HepG2 (cell line): ENCODE data around the gene JADE2. TPM values are rescaled to one million over a fixed set of nuclear protein-coding genes. Genes with fewer than 3 reads are reported as not detected.

Experiments
- AKAP8 ChIP-seq: sonication (generic); formaldehyde crosslinking; IDR thresholded peaks from 2 replicates; pipeline ENCODE4 v1.5.1; 2020; ENCODE audit warnings: mild to moderate bottlenecking, missing genetic modification reagents
- ATRX ChIP-seq: sonication (generic); formaldehyde crosslinking; IDR thresholded peaks from 2 replicates; pipeline ENCODE4 v1.4.0; 2020; ENCODE audit warnings: missing genetic modification reagents, borderline replicate concordance
- ETV5 ChIP-seq: IDR thresholded peaks from 2 replicates; pipeline ENCODE4 v1.6.1; 2018; ENCODE audit warnings: missing biosample characterization, missing genetic modification reagents, inconsistent platforms, borderline replicate concordance
- EZH2 ChIP-seq: conservative IDR thresholded peaks from 2 replicates; pipeline ENCODE4 v1.6.1; 2012; ENCODE audit warnings: mild to moderate bottlenecking, low read depth, low read length, moderate library complexity
- FIP1L1 ChIP-seq: fragments of 200-400 bp; formaldehyde crosslinking; IDR thresholded peaks from 2 replicates; pipeline ENCODE4 v1.6.1; 2018; ENCODE audit warnings: low read depth, mild to moderate bottlenecking, low read length, moderate library complexity, borderline replicate concordance; ENCODE audit not compliant: insufficient read depth
- FLYWCH1 ChIP-seq: sonication (generic); formaldehyde crosslinking; IDR thresholded peaks from 2 replicates; pipeline ENCODE4 v1.8.1; 2023; ENCODE audit warnings: mild to moderate bottlenecking, missing genetic modification reagents
- HNRNPK ChIP-seq: fragments of 200-400 bp; formaldehyde crosslinking; IDR thresholded peaks from 2 replicates; pipeline ENCODE4 v1.6.1; 2018; ENCODE audit warnings: low read length, low read depth, moderate library complexity, mild to moderate bottlenecking; ENCODE audit not compliant: poor library complexity, severe bottlenecking
- MAFG ChIP-seq: sonication (generic); formaldehyde crosslinking; IDR thresholded peaks from 2 replicates; pipeline ENCODE4 v1.5.1; 2020; ENCODE audit warnings: mild to moderate bottlenecking, missing genetic modification reagents
- MEIS1 ChIP-seq: sonication (generic); formaldehyde crosslinking; IDR thresholded peaks from 2 replicates; pipeline ENCODE4 v1.9.0; 2021; ENCODE audit warnings: mild to moderate bottlenecking, missing genetic modification reagents, moderate library complexity, borderline replicate concordance
- MXD3 ChIP-seq: IDR thresholded peaks from 2 replicates; pipeline ENCODE4 v1.6.1; 2016; ENCODE audit warnings: mild to moderate bottlenecking, missing biosample characterization, missing genetic modification reagents
- NR1H2 ChIP-seq: sonication (generic); formaldehyde crosslinking; IDR thresholded peaks from 2 replicates; pipeline ENCODE4 v1.8.1; 2022; ENCODE audit warnings: low read depth, missing genetic modification reagents, borderline replicate concordance
- PHF5A ChIP-seq: IDR thresholded peaks from one replicate; pipeline ENCODE4 v1.6.1; 2018; ENCODE audit warnings: low read depth, missing genetic modification reagents; ENCODE audit not compliant: unreplicated experiment
- RCOR2 ChIP-seq: IDR thresholded peaks from 2 replicates; pipeline ENCODE4 v1.6.1; 2016; ENCODE audit warnings: missing biosample characterization, missing genetic modification reagents
- REXO4 ChIP-seq: sonication (generic); formaldehyde crosslinking; IDR thresholded peaks from 2 replicates; pipeline ENCODE4 v1.8.0; 2022; ENCODE audit warnings: missing genetic modification reagents, mild to moderate bottlenecking, borderline replicate concordance
- SP4 ChIP-seq: sonication (generic); formaldehyde crosslinking; IDR thresholded peaks from 2 replicates; pipeline ENCODE4 v1.8.1; 2023; ENCODE audit warnings: mild to moderate bottlenecking, missing genetic modification reagents
- SRSF4 ChIP-seq: fragments of 200-400 bp; formaldehyde crosslinking; IDR thresholded peaks from one replicate; pipeline ENCODE4 v1.6.1; 2018; ENCODE audit warnings: mild to moderate bottlenecking, low read depth, low read length, moderate library complexity; ENCODE audit not compliant: poor library complexity, severe bottlenecking
- THRA ChIP-seq: sonication (generic); formaldehyde crosslinking; IDR thresholded peaks from 2 replicates; pipeline ENCODE4 v1.4.0; 2020; ENCODE audit warnings: missing genetic modification reagents, borderline replicate concordance
- THYN1 ChIP-seq: sonication (generic); formaldehyde crosslinking; IDR thresholded peaks from 2 replicates; pipeline ENCODE4 v1.8.1; 2023; ENCODE audit warnings: low read depth, mild to moderate bottlenecking, moderate library complexity, missing genetic modification reagents, borderline replicate concordance
- ZFAT ChIP-seq: sonication (generic); formaldehyde crosslinking; conservative IDR thresholded peaks from 2 replicates; pipeline ENCODE4 v1.8.1; 2023; ENCODE audit warnings: missing genetic modification reagents, inconsistent platforms
- ZKSCAN1 ChIP-seq: fragments of 150-350 bp; IDR thresholded peaks from 2 replicates; pipeline ENCODE4 v1.6.1; 2014; ENCODE audit warnings: low read length
- ZNF597 ChIP-seq: sonication (generic); formaldehyde crosslinking; IDR thresholded peaks from 2 replicates; pipeline ENCODE4 v1.5.0; 2020; ENCODE audit warnings: missing genetic modification reagents
- ZNF740 ChIP-seq: sonication (generic); formaldehyde crosslinking; IDR thresholded peaks from 2 replicates; pipeline ENCODE4 v1.4.0; 2020; ENCODE audit warnings: missing genetic modification reagents
- ZNF775 ChIP-seq: sonication (generic); formaldehyde crosslinking; IDR thresholded peaks from 2 replicates; pipeline ENCODE4 v1.4.0; 2020; ENCODE audit warnings: missing genetic modification reagents, mild to moderate bottlenecking, moderate library complexity, borderline replicate concordance
- ZNF839 ChIP-seq: sonication (generic); formaldehyde crosslinking; IDR thresholded peaks from 2 replicates; pipeline ENCODE4 v1.4.0; 2020; ENCODE audit warnings: missing genetic modification reagents, mild to moderate bottlenecking, borderline replicate concordance
- ZUFSP ChIP-seq: sonication (generic); formaldehyde crosslinking; IDR thresholded peaks from 2 replicates; pipeline ENCODE4 v1.9.0; 2021; ENCODE audit warnings: missing genetic modification reagents, mild to moderate bottlenecking, borderline replicate concordance
- polyA plus RNA-seq, 8 experiments: library from polyadenylated mRNA; depleted of rRNA in 3 of 8; stranded (reverse) in 7 of 8; unstranded in 1 of 8; fragments of >200 nt; fragmentation: Illumina TruSeq in 4 of 8; extraction: Trizol in 4 of 8; gene quantifications; 2 replicates each; pipeline versions ENCODE4 v1.2.1 to v1.2.3, GENCODE V29; 2011 to 2016; ENCODE audit warnings: low read depth in 4 of 8, missing spikeins in 1 of 8, mixed read lengths in 1 of 8; ENCODE audit not compliant: insufficient read depth in 1 of 8
- total RNA-seq, 5 experiments: library from RNA; depleted of rRNA; stranded (reverse); fragments of >200 nt; fragmentation: Illumina TruSeq; extraction: Trizol; gene quantifications; 2 replicates each; pipeline ENCODE4 v1.2.3, GENCODE V29; 2016; ENCODE audit warnings: low read depth in 1 of 5

The JADE2 gene
- total and polyA plus RNA-seq, 2 of the 13 experiments (the other 11 are each of a cell fraction or from before 2014, with no cell fraction given), result 7.5 to 15.1 TPM

- TF ChIP-seq SRSF4, result no peak
- TF ChIP-seq THYN1 (CRISPR knock-in tag), result no peak
- no peak for TF ChIP-seq ZNF597 (CRISPR knock-in tag)
- TF ChIP-seq FLYWCH1, result no peak
- no peak for TF ChIP-seq REXO4 (CRISPR knock-in tag)
- TF ChIP-seq ZNF839 (CRISPR knock-in tag), result peak; percentile 9; the same call in 1 of the 2 replicates
- no peak for TF ChIP-seq ATRX (CRISPR knock-in tag)
- TF ChIP-seq THRA (CRISPR knock-in tag), result no peak
- TF ChIP-seq PHF5A (CRISPR knock-in tag), result no peak
- TF ChIP-seq FIP1L1, result no peak
- no peak for TF ChIP-seq RCOR2 (CRISPR knock-in tag)
- TF ChIP-seq ZKSCAN1, result no peak
- no peak for TF ChIP-seq ZFAT (CRISPR knock-in tag)
- TF ChIP-seq MAFG (CRISPR knock-in tag), result no peak
- no peak for TF ChIP-seq HNRNPK
- TF ChIP-seq ZNF775 (CRISPR knock-in tag), result no peak
- no peak for TF ChIP-seq AKAP8 (CRISPR knock-in tag)
- no peak for TF ChIP-seq ETV5
- no peak for TF ChIP-seq EZH2
- TF ChIP-seq ZUFSP (CRISPR knock-in tag), result no peak
- peak; percentile 35; the same call in 1 of the 2 replicates for TF ChIP-seq SP4
- no peak for TF ChIP-seq ZNF740 (CRISPR knock-in tag)
- no peak for TF ChIP-seq MEIS1
- TF ChIP-seq NR1H2 (CRISPR knock-in tag), result no peak
- no peak for TF ChIP-seq MXD3 (CRISPR knock-in tag)
Observed at GRCh38 chr5:134511796-134512660, 13.4 kb upstream of the JADE2 start (continued).
